Activated CD4-positive, alpha-beta T cell treated with anti-CD3 and anti-CD28 coated beads, Interleukin-2, amount 10 ng/mL, durations not matched to agents 7 days and 5 days (primary cell): Measurements from ENCODE around the gene MRPS34. TPM values are rescaled to one million over a fixed set of nuclear protein-coding genes. Genes with fewer than 3 reads are reported as not detected.

Experiments
- CTCF ChIA-PET: fragments of 350-600 bp; sonication (Branson Sonifier 250); formaldehyde crosslinking; loops from one replicate; lab custom pipeline; 2021; ENCODE audit warnings: antibody characterized with exemption; lab: Charles Lee
- POLR2A ChIA-PET: fragments of 350-600 bp; sonication (Branson Sonifier 250); formaldehyde crosslinking; loops from one replicate; lab custom pipeline; 2021; ENCODE audit warnings: antibody characterized with exemption; lab: Charles Lee
- DNase-seq: peaks from one replicate; pipeline ENCODE4 v3.0.0-alpha.2; 2020
- H3K27ac Mint-ChIP-seq: one replicate; pipeline ENCODE4 v1.8.0; 2021; ENCODE audit warnings: mild to moderate bottlenecking, moderate library complexity, mixed read lengths
- H3K27me3 Mint-ChIP-seq: one replicate; pipeline ENCODE4 v1.8.0; 2021; ENCODE audit warnings: mixed read lengths
- H3K36me3 Mint-ChIP-seq: one replicate; pipeline ENCODE4 v1.8.0; 2021; ENCODE audit warnings: low read depth, mixed read lengths
- H3K4me1 Mint-ChIP-seq: one replicate; pipeline ENCODE4 v1.8.0; 2021; ENCODE audit warnings: mixed read lengths
- H3K4me3 Mint-ChIP-seq: one replicate; pipeline ENCODE4 v1.8.0; 2021; ENCODE audit warnings: mild to moderate bottlenecking, moderate library complexity, mixed read lengths
- H3K9me3 Mint-ChIP-seq: one replicate; pipeline ENCODE4 v1.8.0; 2021; ENCODE audit warnings: mixed read lengths
- total RNA-seq, 2 experiments: library from RNA; stranded (reverse); gene quantifications; one replicate each; pipeline ENCODE4 v1.2.3, GENCODE V29; 2021

The MRPS34 gene
- total RNA-seq, 2 experiments from 2014 or later = 93.6 to 105 TPM

DNA sequence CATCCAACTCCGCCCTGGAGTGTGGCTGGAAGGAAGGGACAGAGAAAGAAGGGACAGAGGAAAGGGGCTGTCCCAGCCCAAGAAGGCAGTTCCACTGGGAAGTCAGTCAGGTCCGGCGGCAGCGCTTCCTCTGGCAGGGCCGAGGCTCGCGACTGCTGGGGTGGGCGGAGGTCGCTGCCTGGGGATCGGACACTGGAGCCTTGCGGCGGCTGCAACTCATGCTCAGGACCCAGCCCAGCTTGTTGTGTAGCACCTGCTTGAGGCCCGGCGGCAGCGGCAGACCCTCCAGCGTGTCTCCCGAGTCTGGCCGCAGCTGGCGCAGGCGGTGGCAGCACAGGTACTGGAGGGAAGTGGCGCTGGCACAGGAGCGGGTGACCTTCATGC lies 4.0 kb upstream of the MRPS34 start:
- H3K27me3 Mint-ChIP-seq = no peaks in the 10 kb centered on the region
- no peak overlapping the region for H3K4me3 Mint-ChIP-seq
- no peak overlapping the region for H3K27ac Mint-ChIP-seq
- ChIA-PET POLR2A (no interaction called here), CTCF (no interaction called here)
- H3K4me1 Mint-ChIP-seq = peaks cover 20% of the 10 kb centered on the region
- no peak for DNase-seq
- H3K9me3 Mint-ChIP-seq = no peaks in the 10 kb centered on the region
- peaks cover 10% of the 10 kb centered on the region for H3K36me3 Mint-ChIP-seq

DNA sequence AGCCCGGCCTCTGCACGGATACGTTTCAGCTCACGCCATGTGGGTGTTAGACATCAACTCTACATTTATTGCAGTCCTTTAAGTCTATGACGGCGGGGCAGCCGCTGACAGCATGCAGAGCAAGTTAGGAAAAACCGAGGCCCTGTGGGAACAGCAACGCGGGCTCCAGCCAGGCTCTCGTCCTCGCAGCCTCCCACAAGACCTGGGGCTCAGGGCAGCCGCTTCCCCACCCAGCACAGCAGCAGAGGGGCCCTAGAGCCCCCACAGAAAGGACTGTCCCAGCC lies 3.7 kb upstream of the MRPS34 start:
- no peak overlapping the region for H3K4me3 Mint-ChIP-seq
- no peak for DNase-seq
- H3K4me1 Mint-ChIP-seq = peaks cover 17% of the 10 kb centered on the region
- H3K9me3 Mint-ChIP-seq = no peaks in the 10 kb centered on the region
- H3K27me3 Mint-ChIP-seq = no peaks in the 10 kb centered on the region
- H3K36me3 Mint-ChIP-seq = peaks cover 11% of the 10 kb centered on the region
- H3K27ac Mint-ChIP-seq = peak overlapping the region; percentile 25
- POLR2A ChIA-PET = no interaction called here
- CTCF ChIA-PET = no interaction called here

GRCh38 chr16:1775846-1776671 lies 3.1 kb upstream of the MRPS34 start:
- Mint-ChIP-seq H3K4me3 (no peak overlapping the region), H3K9me3 (no peaks in the 10 kb centered on the region), H3K27ac (peak overlapping the region; percentile 25), H3K27me3 (no peaks in the 10 kb centered on the region), H3K4me1 (peaks cover 11% of the 10 kb centered on the region), H3K36me3 (peaks cover 11% of the 10 kb centered on the region)
- ChIA-PET POLR2A (no interaction called here), CTCF (interaction anchor here (1.0 to 1.3 kb wide), 2 partner anchors 12 to 70 kb away, joined by 3 to 4 read pairs; partner anchors contain the start of gene MAPK8IP3)
- DNase-seq = no peak

- DNase-seq = no peak
- POLR2A ChIA-PET = interaction anchor here (1.2 kb wide), 1 partner anchor 7 kb away, joined by 5 read pairs; the partner anchor contains the start of genes NUBP2 and SPSB3
- Mint-ChIP-seq H3K27ac (no peak overlapping the region), H3K4me3 (peak overlapping the region; percentile 86), H3K36me3 (peaks cover 11% of the 10 kb centered on the region), H3K4me1 (peaks cover 10% of the 10 kb centered on the region), H3K27me3 (no peaks in the 10 kb centered on the region), H3K9me3 (no peaks in the 10 kb centered on the region)
- CTCF ChIA-PET = interaction anchor here (1.0 to 1.7 kb wide), 5 partner anchors 8 to 69 kb away, joined by 3 to 6 read pairs (median 4); partner anchors contain the start of genes MAPK8IP3, NUBP2 and SPSB3
These were observed 2.3 kb upstream of the MRPS34 start for GRCh38 chr16:1775006-1775845.

DNA sequence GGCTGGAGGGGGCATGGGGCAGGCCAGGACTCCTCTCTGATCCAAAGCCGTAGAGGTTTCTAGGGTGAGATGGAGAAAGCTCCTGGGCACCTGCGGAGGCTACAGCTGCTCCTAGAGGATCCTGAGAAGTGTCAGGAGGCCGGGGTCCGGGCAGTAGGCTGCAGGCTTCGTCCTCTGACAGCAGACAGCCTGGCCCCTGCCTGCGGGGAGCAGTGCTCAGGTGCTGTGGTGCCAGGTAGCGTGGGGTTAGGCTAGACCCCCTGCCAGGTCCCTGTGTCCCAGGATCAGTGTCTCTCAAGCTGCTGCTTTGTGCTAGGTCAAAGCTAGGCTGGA lies 1.5 kb upstream of the MRPS34 start:
- Mint-ChIP-seq H3K4me1 (peaks cover 13% of the 10 kb centered on the region), H3K4me3 (peak overlapping the region; percentile 86), H3K27ac (no peak overlapping the region), H3K36me3 (peaks cover 14% of the 10 kb centered on the region), H3K27me3 (no peaks in the 10 kb centered on the region), H3K9me3 (no peaks in the 10 kb centered on the region)
- ChIA-PET CTCF (interaction anchor here (0.7 to 1.7 kb wide), 5 partner anchors 9 to 74 kb away, joined by 3 to 6 read pairs (median 4); partner anchors contain the start of genes MAPK8IP3, NUBP2 and SPSB3), POLR2A (interaction anchor here (1.2 kb wide), 1 partner anchor 8 kb away, joined by 5 read pairs; the partner anchor contains the start of genes NUBP2 and SPSB3)
- DNase-seq = no peak

GRCh38 chr16:1773703-1774447 lies 941 bp upstream of the MRPS34 start:
- peak overlapping the region; percentile 86 for H3K4me3 Mint-ChIP-seq
- CTCF ChIA-PET = interaction anchor here (0.6 to 1.7 kb wide), 7 partner anchors 9 to 162 kb away, joined by 3 to 6 read pairs (median 3); partner anchors contain the start of genes MAPK8IP3, NUBP2 and SPSB3
- no peaks in the 10 kb centered on the region for H3K9me3 Mint-ChIP-seq
- peak; percentile 29 for DNase-seq
- no peaks in the 10 kb centered on the region for H3K27me3 Mint-ChIP-seq
- peak overlapping the region; percentile 81 for H3K27ac Mint-ChIP-seq
- peaks cover 13% of the 10 kb centered on the region for H3K4me1 Mint-ChIP-seq
- POLR2A ChIA-PET = interaction anchor here (1.2 kb wide), 1 partner anchor 9 kb away, joined by 5 read pairs; the partner anchor contains the start of genes NUBP2 and SPSB3
- peaks cover 14% of the 10 kb centered on the region for H3K36me3 Mint-ChIP-seq

DNA sequence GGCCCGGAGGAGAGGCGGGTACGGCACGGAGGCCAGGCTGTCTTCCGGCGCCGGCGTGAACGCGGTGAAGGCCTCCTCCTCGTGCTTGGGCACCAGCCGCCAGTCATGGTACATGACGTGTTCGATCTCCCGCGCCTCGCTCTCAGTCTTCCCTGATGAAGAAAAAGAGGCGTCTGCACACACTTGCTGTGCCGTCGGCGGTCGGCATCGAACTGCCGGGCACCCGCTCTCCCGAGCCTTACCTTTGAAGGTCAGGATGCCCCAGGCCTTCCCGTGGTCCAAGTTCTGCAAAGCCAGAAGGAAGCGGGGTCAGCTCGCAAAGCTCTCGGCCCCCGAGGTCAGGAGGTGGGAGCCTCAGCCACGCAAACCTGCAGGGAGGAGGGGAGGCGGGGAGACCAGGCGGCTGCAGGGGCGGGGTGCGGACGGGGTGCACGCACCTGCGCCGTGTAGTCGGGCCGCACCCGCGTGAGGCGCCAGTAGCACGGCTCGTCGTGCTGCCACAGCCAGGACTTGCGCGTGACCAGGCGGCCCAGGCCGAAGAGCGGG lies 499 bp downstream of the MRPS34 start, which contains the start of gene EME2:
EME2 (plus strand) TSS at position 449 of the 546 bp plus-strand sequence. CDS start 418 bp downstream, outside the sequence.
- peaks cover 19% of the 10 kb centered on the region for H3K36me3 Mint-ChIP-seq
- peak within 1 kb of the TSS; percentile 86 for H3K4me3 Mint-ChIP-seq
- DNase-seq = peak; percentile 59
- CTCF ChIA-PET = interaction anchor here (1.0 to 2.4 kb wide), 3 partner anchors 10 to 475 kb away, joined by 3 to 14 read pairs (median 8); partner anchors contain the start of genes MAPK8IP3, NUBP2 and SPSB3
- no peaks in the 10 kb centered on the region for H3K27me3 Mint-ChIP-seq
- peak within 1 kb of the TSS; percentile 96 for H3K27ac Mint-ChIP-seq
- H3K9me3 Mint-ChIP-seq = no peaks in the 10 kb centered on the region
- peaks cover 13% of the 10 kb centered on the region for H3K4me1 Mint-ChIP-seq
- POLR2A ChIA-PET = interaction anchor here (1.4 kb wide), 1 partner anchor 10 kb away, joined by 6 read pairs; the partner anchor contains the start of genes NUBP2 and SPSB3

GRCh38 chr16:1771864-1772361 lies 1.0 kb downstream of the MRPS34 start:
- ChIA-PET CTCF (interaction anchor here (1.0 to 2.4 kb wide), 2 partner anchors 11 to 476 kb away, joined by 3 to 14 read pairs; partner anchors contain the start of genes NUBP2 and SPSB3), POLR2A (interaction anchor here (1.4 kb wide), 1 partner anchor 11 kb away, joined by 6 read pairs; the partner anchor contains the start of genes NUBP2 and SPSB3)
- Mint-ChIP-seq H3K4me1 (peaks cover 13% of the 10 kb centered on the region), H3K27ac (peak overlapping the region; percentile 93), H3K9me3 (no peaks in the 10 kb centered on the region), H3K27me3 (no peaks in the 10 kb centered on the region), H3K4me3 (peak overlapping the region; percentile 86), H3K36me3 (peaks cover 19% of the 10 kb centered on the region)
- no peak for DNase-seq

DNA sequence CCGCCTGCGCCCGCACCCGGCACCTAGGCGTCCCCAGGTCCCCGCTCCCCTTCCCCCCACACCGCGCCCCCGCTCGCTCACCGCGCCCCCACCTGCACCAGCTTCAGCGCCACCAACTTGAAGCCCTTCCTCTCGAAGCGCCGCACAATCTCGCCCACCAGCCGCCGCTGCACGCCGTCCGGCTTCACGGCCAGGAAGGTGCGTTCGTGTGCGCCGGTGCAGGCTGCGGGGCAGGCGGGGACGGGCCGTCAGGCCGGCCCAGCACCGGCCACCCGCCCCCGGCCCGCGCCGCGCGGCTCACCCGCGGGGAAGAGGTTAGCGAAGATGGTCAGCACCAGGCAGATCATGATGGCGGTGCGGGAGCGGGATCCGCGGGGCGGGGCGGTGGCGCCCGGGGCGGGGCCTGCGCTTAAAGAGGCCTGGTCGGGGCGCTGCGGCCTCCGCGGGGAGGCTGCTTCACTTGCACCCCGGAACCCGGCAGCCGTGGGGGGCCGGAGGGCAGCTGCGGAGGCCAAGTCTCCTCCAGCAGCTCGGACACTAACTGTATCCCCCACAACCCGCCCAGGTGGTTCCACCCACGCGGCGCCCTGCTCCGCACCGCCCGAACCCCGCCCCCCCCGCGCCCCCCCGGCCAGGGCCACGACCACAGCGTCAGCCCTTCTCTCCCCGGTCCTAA lies 1.6 kb downstream of the MRPS34 start, which contains the start of gene NME3:
NME3 (minus strand) TSS at position 356 of the 676 bp plus-strand sequence; CDS start at position 347, 9 bp downstream.
- Mint-ChIP-seq H3K27ac (peak within 1 kb of the TSS; percentile 93), H3K4me3 (peak within 1 kb of the TSS; percentile 86), H3K4me1 (peaks cover 13% of the 10 kb centered on the region), H3K9me3 (no peaks in the 10 kb centered on the region), H3K36me3 (peaks cover 16% of the 10 kb centered on the region), H3K27me3 (no peaks in the 10 kb centered on the region)
- CTCF ChIA-PET = interaction anchor here (1.0 to 2.4 kb wide), 3 partner anchors 11 to 233 kb away, joined by 3 to 14 read pairs (median 3); partner anchors contain the start of genes NUBP2 and SPSB3
- peak; percentile 76 for DNase-seq
- POLR2A ChIA-PET = no interaction called here

DNA sequence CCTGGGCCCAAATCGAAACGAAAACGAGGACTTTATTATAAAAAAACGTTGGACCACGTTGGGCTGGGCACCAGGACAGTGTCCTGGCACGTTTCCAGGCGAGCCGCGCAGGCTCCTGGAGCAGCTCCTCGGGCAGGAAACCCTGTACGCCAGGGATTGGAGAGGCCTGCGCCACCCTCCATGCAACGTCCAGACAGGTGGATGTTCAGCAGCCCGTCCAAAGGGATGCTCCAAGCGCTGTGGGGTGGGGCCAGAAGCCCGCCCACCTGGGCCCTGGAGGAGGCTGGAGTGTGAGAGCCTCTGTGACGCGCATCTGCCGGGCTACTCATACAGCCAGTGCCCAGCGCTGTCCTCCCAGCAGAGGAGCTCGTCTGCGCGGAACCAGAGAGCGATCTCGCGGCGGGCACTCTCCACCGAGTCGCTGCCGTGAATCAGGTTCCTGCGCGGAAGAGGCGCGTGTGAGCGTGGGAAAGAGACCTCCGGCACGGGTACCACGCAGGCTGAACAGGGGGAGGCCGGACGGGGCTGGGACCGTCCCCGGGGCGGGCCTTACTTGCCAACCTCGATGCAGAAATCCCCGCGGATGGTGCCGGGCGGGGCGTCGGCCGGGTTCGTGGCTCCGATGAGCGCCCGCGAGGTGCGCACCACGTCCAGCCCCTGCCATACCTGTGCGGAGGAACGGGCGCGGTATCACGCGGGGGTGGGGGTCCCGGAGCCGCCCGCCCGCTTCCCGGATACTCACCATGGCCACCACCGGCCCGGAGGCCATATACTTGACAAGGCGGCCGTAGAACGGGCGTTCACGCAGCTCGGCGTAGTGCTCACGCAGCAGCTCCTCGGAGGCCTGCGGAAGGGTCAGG lies 2.4 kb downstream of the MRPS34 start:
- Mint-ChIP-seq H3K4me3 (peak overlapping the region; percentile 86), H3K27ac (peak overlapping the region; percentile 69), H3K9me3 (no peaks in the 10 kb centered on the region), H3K36me3 (peaks cover 16% of the 10 kb centered on the region), H3K27me3 (no peaks in the 10 kb centered on the region), H3K4me1 (peaks cover 13% of the 10 kb centered on the region)
- ChIA-PET CTCF (interaction anchor here (1.0 to 1.4 kb wide), 2 partner anchors 12 to 234 kb away, joined by 3 read pairs; no protein-coding TSS in a partner anchor), POLR2A (interaction anchor here (0.6 kb wide), 1 partner anchor 1112 kb away, joined by 4 read pairs; the partner anchor contains the start of gene FLYWCH2)
- DNase-seq = peak; percentile 37
